Cerebellar cortex (tissue), 1 donor: Measurements from ENCODE around the gene SENP2.
"Not testable (repeated sequence)": the region's sequence is repeated elsewhere in the genome, so short reads cannot be mapped to it uniquely, and the experiment has no call there.

ENCODE experiments used
- DNase-seq: peaks from one replicate; pipeline ENCODE4 v3.0.0-alpha.2; 2015; ENCODE audit warnings: low spot score

SENP2 gene

GRCh38 chr3:185647880-185648210, 61.8 kb downstream of the SENP2 start:
- no peak for DNase-seq

- DNase-seq, result no peak
These were observed 62.3 kb downstream of the SENP2 start for GRCh38 chr3:185648396-185648795.

GRCh38 chr3:185649414-185649813, 63.3 kb downstream of the SENP2 start:
- no peak for DNase-seq

- no peak for DNase-seq
These were observed 65.9 kb downstream of the SENP2 start for GRCh38 chr3:185651971-185652370.

- DNase-seq, result no peak
These were observed 68.1 kb downstream of the SENP2 start for GRCh38 chr3:185653949-185654757.

GRCh38 chr3:185654758-185655145, 68.7 kb downstream of the SENP2 start:
- no peak for DNase-seq

GRCh38 chr3:185655426-185656320, 69.6 kb downstream of the SENP2 start:
- DNase-seq, result no peak

- DNase-seq, result no peak
These were observed 70.3 kb downstream of the SENP2 start for GRCh38 chr3:185656321-185656840.

- DNase-seq, result no peak
These were observed 71.1 kb downstream of the SENP2 start for GRCh38 chr3:185657211-185657610.

GRCh38 chr3:185657691-185658503, 71.8 kb downstream of the SENP2 start:
- no peak for DNase-seq

- DNase-seq, result no peak
These were observed 72.4 kb downstream of the SENP2 start for GRCh38 chr3:185658504-185658912.

- DNase-seq, result no peak
These were observed 72.8 kb downstream of the SENP2 start for GRCh38 chr3:185658943-185659342.

- peak; percentile 89 for DNase-seq
These were observed 74.1 kb downstream of the SENP2 start for GRCh38 chr3:185659942-185660921.

GRCh38 chr3:185661296-185661695, 75.2 kb downstream of the SENP2 start:
- not testable (repeated sequence) for DNase-seq

GRCh38 chr3:185661772-185662171, 75.7 kb downstream of the SENP2 start:
- DNase-seq, result no peak

- no peak for DNase-seq
These were observed 77.8 kb downstream of the SENP2 start for GRCh38 chr3:185663929-185664328.

GRCh38 chr3:185667574-185667973, 81.5 kb downstream of the SENP2 start:
- no peak for DNase-seq

- DNase-seq, result peak; percentile 81
These were observed 91.2 kb downstream of the SENP2 start for GRCh38 chr3:185677146-185677829.

- no peak for DNase-seq
These were observed 91.9 kb downstream of the SENP2 start for GRCh38 chr3:185678027-185678426.

GRCh38 chr3:185680231-185680630, 94.1 kb downstream of the SENP2 start:
- peak; percentile 43 for DNase-seq
